Gastrocnemius medialis (tissue), 4 donors: ENCODE results near the gene TTC31.

Experiments used
- POLR2A ChIP-seq, 2 donors: fragments of 450-650 bp; IDR thresholded peaks; one replicate each; pipeline ENCODE4 v1.6.1; 2017; ENCODE audit warnings: antibody characterized with exemption in 2 of 2, mild to moderate bottlenecking in 2 of 2, moderate library complexity in 2 of 2
- TF ChIP-seq, protein P1 (sequence below), 5 experiments: fragments of 450-650 bp in 3 of 5; fragments of 200-600 bp in 2 of 5; sonication (generic) in 2 of 5; IDR thresholded peaks in 4 of 5; conservative IDR thresholded peaks in 1 of 5; 1 replicate in 4 of 5; 2 replicates in 1 of 5; pipeline ENCODE4 v1.5.1; 2016 to 2019; ENCODE audit warnings: antibody characterized with exemption in 5 of 5, mild to moderate bottlenecking in 3 of 5, moderate library complexity in 3 of 5

DNA sequence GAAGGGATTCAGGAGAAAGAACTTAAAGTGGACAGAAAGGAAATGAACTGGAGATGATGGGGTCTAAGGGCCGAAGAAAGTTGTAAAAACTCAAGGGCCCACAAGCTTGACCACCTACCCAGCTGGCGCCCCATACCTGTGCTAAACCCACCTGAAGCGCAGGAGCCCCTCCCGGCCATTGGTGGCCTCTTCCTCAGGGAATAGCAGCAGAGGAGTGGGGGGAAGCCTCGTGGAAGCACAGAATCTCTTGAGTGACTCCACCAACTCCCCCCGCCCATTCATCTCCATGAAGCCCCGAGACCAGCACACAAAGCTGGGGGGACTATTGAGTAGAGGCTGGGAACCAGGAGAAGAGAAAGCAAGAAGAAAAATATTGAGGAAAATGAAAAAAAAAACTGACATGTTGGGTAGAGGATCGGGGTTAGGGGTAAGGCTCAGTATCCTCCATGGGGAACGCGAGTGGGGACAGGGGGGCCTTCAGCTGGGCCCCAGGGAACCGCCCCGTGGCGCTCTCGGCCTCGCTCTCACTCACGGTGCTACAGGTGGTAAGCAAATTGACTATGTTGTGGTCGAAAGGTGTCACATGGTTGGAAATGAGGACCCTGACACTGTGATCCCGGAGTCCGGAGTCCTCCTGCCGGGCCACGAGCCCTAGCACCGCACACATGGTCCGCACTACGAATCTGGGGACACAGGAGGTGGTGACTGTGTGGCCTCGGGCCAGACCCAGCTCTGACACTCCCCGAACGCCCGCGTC, 45.9 kb downstream of the TTC31 start:
- TF ChIP-seq, protein P1, sequence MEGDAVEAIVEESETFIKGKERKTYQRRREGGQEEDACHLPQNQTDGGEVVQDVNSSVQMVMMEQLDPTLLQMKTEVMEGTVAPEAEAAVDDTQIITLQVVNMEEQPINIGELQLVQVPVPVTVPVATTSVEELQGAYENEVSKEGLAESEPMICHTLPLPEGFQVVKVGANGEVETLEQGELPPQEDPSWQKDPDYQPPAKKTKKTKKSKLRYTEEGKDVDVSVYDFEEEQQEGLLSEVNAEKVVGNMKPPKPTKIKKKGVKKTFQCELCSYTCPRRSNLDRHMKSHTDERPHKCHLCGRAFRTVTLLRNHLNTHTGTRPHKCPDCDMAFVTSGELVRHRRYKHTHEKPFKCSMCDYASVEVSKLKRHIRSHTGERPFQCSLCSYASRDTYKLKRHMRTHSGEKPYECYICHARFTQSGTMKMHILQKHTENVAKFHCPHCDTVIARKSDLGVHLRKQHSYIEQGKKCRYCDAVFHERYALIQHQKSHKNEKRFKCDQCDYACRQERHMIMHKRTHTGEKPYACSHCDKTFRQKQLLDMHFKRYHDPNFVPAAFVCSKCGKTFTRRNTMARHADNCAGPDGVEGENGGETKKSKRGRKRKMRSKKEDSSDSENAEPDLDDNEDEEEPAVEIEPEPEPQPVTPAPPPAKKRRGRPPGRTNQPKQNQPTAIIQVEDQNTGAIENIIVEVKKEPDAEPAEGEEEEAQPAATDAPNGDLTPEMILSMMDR (IDR thresholded peaks at IDR 0.05 in 4 of 5, conservative IDR thresholded peaks at IDR 0.05 in 1 of 5) = no peak
- no peak for TF ChIP-seq POLR2A (IDR thresholded peaks at IDR 0.05)
